Thyroid gland (tissue), 4 donors: ENCODE results near the gene NPHP4.

ENCODE experiments used
- POLR2A ChIP-seq, 2 donors: fragments of 450-650 bp; IDR thresholded peaks; one replicate each; pipeline ENCODE4 v1.6.1; 2017; ENCODE audit warnings: antibody characterized with exemption in 2 of 2, mild to moderate bottlenecking in 2 of 2, moderate library complexity in 1 of 2
- TF ChIP-seq, protein P1 (sequence below), 6 experiments: fragments of 200-600 bp in 3 of 6; fragments of 450-650 bp in 3 of 6; sonication (generic) in 3 of 6; IDR thresholded peaks; one replicate each; pipeline ENCODE4 v1.5.1; 2016 to 2019; ENCODE audit warnings: antibody characterized with exemption in 6 of 6, mild to moderate bottlenecking in 2 of 6, inconsistent platforms in 1 of 6, moderate library complexity in 1 of 6

DNA sequence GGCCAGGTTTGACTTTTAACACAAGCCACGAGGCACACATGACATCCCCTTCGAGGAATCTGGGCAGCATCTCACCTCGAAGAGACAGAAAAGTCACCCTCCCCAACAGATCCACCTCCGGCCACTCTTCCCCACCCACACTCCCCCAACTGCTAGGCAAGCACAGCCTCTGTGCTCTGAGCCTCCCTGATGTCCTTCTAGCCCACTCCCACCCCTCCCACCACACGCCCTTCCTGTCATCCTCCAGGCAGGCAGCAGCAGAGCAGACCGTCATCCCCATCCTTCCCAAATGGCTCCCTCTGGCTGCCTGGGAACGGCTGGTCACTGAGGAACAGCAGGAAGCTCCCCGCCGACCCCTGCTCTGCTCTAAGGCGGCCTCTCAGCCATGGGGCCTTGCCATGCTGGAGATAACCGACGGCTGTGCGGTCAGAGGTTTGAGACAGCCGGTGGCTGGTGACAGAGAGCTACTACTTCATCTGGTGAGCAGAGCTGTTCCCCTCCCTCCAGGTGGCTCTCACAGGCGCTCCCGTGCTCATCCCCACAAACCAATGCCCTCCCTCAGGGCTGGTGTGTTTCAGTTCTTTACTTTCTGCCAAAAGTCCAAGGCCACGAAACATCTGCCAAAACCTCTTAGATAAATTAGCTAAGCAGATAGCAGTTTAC, 25.6 kb downstream of the NPHP4 start:
- no peak for TF ChIP-seq POLR2A (IDR thresholded peaks at IDR 0.05)
- TF ChIP-seq, protein P1, sequence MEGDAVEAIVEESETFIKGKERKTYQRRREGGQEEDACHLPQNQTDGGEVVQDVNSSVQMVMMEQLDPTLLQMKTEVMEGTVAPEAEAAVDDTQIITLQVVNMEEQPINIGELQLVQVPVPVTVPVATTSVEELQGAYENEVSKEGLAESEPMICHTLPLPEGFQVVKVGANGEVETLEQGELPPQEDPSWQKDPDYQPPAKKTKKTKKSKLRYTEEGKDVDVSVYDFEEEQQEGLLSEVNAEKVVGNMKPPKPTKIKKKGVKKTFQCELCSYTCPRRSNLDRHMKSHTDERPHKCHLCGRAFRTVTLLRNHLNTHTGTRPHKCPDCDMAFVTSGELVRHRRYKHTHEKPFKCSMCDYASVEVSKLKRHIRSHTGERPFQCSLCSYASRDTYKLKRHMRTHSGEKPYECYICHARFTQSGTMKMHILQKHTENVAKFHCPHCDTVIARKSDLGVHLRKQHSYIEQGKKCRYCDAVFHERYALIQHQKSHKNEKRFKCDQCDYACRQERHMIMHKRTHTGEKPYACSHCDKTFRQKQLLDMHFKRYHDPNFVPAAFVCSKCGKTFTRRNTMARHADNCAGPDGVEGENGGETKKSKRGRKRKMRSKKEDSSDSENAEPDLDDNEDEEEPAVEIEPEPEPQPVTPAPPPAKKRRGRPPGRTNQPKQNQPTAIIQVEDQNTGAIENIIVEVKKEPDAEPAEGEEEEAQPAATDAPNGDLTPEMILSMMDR (IDR thresholded peaks at IDR 0.05) = no peak
